Endothelial cell of umbilical vein (primary cell): ENCODE measurements around the gene PEX3. TPM values are rescaled to one million over a fixed set of nuclear protein-coding genes. Genes with fewer than 3 reads are reported as not detected.

Experiments used
- BruUV-seq: library from RNA; stranded (reverse); fragments of 400-500 nt; replicated peaks from 2 replicates; lab custom pipeline; 2021; lab: Mats Ljungman, UMichigan
- CTCF ChIA-PET: fragments of 300-600, 350-600 bp; sonication (Branson Sonifier 250); formaldehyde crosslinking; loops from one replicate; lab custom pipeline; 2021; ENCODE audit warnings: antibody characterized with exemption, inconsistent platforms; lab: Charles Lee
- POLR2A ChIA-PET: fragments of 300-600, 350-600 bp; sonication (Branson Sonifier 250); formaldehyde crosslinking; loops from one replicate; lab custom pipeline; 2021; ENCODE audit warnings: antibody characterized with exemption, inconsistent platforms; lab: Charles Lee
- DNase-seq: peaks from one replicate; pipeline ENCODE4 v3.0.0-alpha.2; 2011; ENCODE audit warnings: low read depth, low spot score
- FAIRE-seq: peaks from 2 replicates; lab custom pipeline; 2011; peaks lifted over from hg19 to GRCh38; lab: Jason Lieb, UNC
- H2AFZ ChIP-seq: 2 replicates; pipeline ENCODE4 v1.6.0; 2012; ENCODE audit warnings: low read depth, low read length, control low read depth, inconsistent platforms
- H3K27ac ChIP-seq: 2 replicates; pipeline ENCODE4 v1.5.1; 2011; ENCODE audit warnings: low read depth, mild to moderate bottlenecking, control low read depth, low read length, moderate library complexity; ENCODE audit not compliant: insufficient read depth
- H3K27me3 ChIP-seq, 2 experiments: 2 replicates each; pipeline versions ENCODE4 v1.6.0 to v1.6.1; 2011; ENCODE audit warnings: low read length in 2 of 2, mixed read lengths in 1 of 2; ENCODE audit not compliant: control insufficient read depth in 2 of 2, insufficient read depth in 2 of 2
- H3K36me3 ChIP-seq, 2 experiments: 2 replicates in 1 of 2; 3 replicates in 1 of 2; pipeline ENCODE4 v1.5.1; 2011; ENCODE audit warnings: low read length in 2 of 2, mild to moderate bottlenecking in 1 of 2, moderate library complexity in 1 of 2; ENCODE audit not compliant: control insufficient read depth in 2 of 2, insufficient read depth in 2 of 2; ENCODE audit errors: extremely low read depth in 1 of 2
- H3K4me1 ChIP-seq: 3 replicates; pipeline ENCODE4 v1.5.1; 2011; ENCODE audit warnings: mild to moderate bottlenecking, low read length; ENCODE audit not compliant: control insufficient read depth, insufficient read depth; ENCODE audit errors: extremely low read depth
- H3K4me2 ChIP-seq: 2 replicates; pipeline ENCODE4 v1.6.1; 2011; ENCODE audit warnings: low read length, control low read depth, mixed read lengths; ENCODE audit not compliant: insufficient read depth
- H3K4me3 ChIP-seq, 3 experiments: fragments of 200-600 bp in 1 of 3; sonication (generic), shearing (Covaris generic) in 1 of 3; replicated peaks in 1 of 3; 2 replicates each; pipeline ENCODE4 v1.5.1; 2011 to 2016; ENCODE audit warnings: control low read depth in 3 of 3, low read length in 3 of 3, mild to moderate bottlenecking in 2 of 3, inconsistent platforms in 1 of 3, low read depth in 1 of 3, moderate library complexity in 1 of 3; ENCODE audit not compliant: insufficient read depth in 1 of 3
- H3K79me2 ChIP-seq: 2 replicates; pipeline ENCODE4 v1.6.0; 2012; ENCODE audit warnings: low read length, inconsistent platforms; ENCODE audit not compliant: control insufficient read depth, insufficient read depth
- H3K9ac ChIP-seq: replicated peaks from 2 replicates; pipeline ENCODE3; 2011; ENCODE audit warnings: low read length, control low read depth; ENCODE audit not compliant: insufficient read depth; ENCODE audit errors: extremely low read depth
- H3K9me1 ChIP-seq: replicated peaks from 3 replicates; pipeline ENCODE4 v1.6.0; 2011; ENCODE audit warnings: mild to moderate bottlenecking, low read length; ENCODE audit not compliant: control insufficient read depth, insufficient read depth; ENCODE audit errors: extremely low read depth
- H3K9me3 ChIP-seq: replicated peaks from 2 replicates; pipeline ENCODE4 v1.5.1; 2012; ENCODE audit warnings: low read length, inconsistent platforms; ENCODE audit not compliant: control insufficient read depth, insufficient read depth
- H4K20me1 ChIP-seq: replicated peaks from 2 replicates; pipeline ENCODE3; 2011; ENCODE audit warnings: mild to moderate bottlenecking, low read length; ENCODE audit not compliant: control insufficient read depth, insufficient read depth; ENCODE audit errors: extremely low read depth
- EZH2 ChIP-seq: IDR thresholded peaks from 2 replicates; pipeline ENCODE4 v1.6.1; 2012; ENCODE audit warnings: borderline replicate concordance, low read depth, mild to moderate bottlenecking, moderate library complexity, low read length, inconsistent platforms; ENCODE audit not compliant: severe bottlenecking
- FOS ChIP-seq: IDR thresholded peaks from 2 replicates; pipeline ENCODE4 v1.6.1; 2011; ENCODE audit warnings: mild to moderate bottlenecking, low read length, moderate library complexity, borderline replicate concordance; ENCODE audit not compliant: insufficient read depth
- MYC ChIP-seq: IDR thresholded peaks from one replicate; pipeline ENCODE4 v1.6.1; 2011; ENCODE audit warnings: mild to moderate bottlenecking, low read depth, low read length
- POLR2A ChIP-seq: IDR thresholded peaks from 2 replicates; pipeline ENCODE4 v1.6.1; 2012; ENCODE audit warnings: low read depth, mild to moderate bottlenecking, control low read depth, low read length
- POLR2AphosphoS5 ChIP-seq: IDR thresholded peaks from 2 replicates; pipeline ENCODE4 v1.6.1; 2012; ENCODE audit warnings: low read depth, mild to moderate bottlenecking, control low read depth, low read length, moderate library complexity; ENCODE audit not compliant: insufficient read depth
- dilution Hi-C: fragments of 300-500 bp; cut with MboI; formaldehyde crosslinking; loops from one replicate; pipeline ENCODE4 v1.15.0; 2019; ENCODE audit warnings: low sequenced_read_pairs; ENCODE audit not compliant: extremely low pct_ligation_motif_present
- intact Hi-C: fragments of 100-400 bp; cut with micrococcal nuclease; formaldehyde crosslinking; loops from one replicate; pipeline ENCODE4 v1.10.0; 2022
- polyA plus RNA-seq, 4 experiments: library from polyadenylated mRNA; depleted of rRNA in 3 of 4; stranded (reverse) in 3 of 4; unstranded in 1 of 4; fragments of >200 nt; gene quantifications; 2 replicates each; pipeline versions ENCODE4 v1.2.1 to v1.2.3, GENCODE V29; 2011 to 2012; ENCODE audit warnings: missing spikeins in 1 of 4
- total RNA-seq: library from RNA; stranded (reverse); gene quantifications from 2 replicates; pipeline ENCODE4 v1.2.3, GENCODE V29; 2021
- TF ChIP-seq, protein P1 (sequence below), 2 donors: IDR thresholded peaks; 1 replicate in 1 of 2; 2 replicates in 1 of 2; pipeline ENCODE4 v1.5.1; 2011; ENCODE audit warnings: low read length in 2 of 2, mild to moderate bottlenecking in 2 of 2, moderate library complexity in 2 of 2, control low read depth in 1 of 2, inconsistent platforms in 1 of 2, low read depth in 1 of 2; ENCODE audit not compliant: insufficient read depth in 1 of 2; ENCODE audit errors: extremely low read depth in 1 of 2
- TF ChIP-seq, protein P2 (sequence below): IDR thresholded peaks from 2 replicates; pipeline ENCODE4 v1.6.1; 2011; ENCODE audit not compliant: insufficient read depth, insufficient read length

The PEX3 gene
- total and polyA plus RNA-seq, 2 donors (not counting 3 experiments of a cell fraction or from before 2014, with no cell fraction given): 8.7 to 21.7 TPM

DNA sequence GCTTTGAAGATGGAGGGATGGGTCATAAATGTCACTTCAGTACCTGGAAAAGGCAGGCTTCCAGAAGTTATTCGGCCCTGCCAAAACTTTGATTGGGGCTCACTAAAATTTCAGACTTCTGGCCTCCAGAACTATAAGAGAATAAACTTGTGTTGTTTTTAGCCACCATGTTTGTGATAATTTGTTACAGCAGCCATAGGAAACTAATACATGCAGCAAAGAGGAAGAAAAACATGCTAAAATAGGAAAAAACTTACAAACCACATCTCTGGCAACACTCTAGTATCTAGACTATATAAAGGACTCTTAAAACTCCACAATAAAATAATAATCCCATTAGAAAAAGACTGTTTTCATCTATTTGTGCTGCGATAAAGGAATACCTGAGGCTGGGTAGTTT lies 9.6 kb upstream of the PEX3 start:
- intact Hi-C loops: no loop called here
- ChIA-PET CTCF (no interaction called here), POLR2A (no interaction called here)
- no peaks in the 10 kb centered on the region for H3K4me1 ChIP-seq
- H2AFZ ChIP-seq: no peak overlapping the region
- no peaks in the 10 kb centered on the region for H3K9me3 ChIP-seq
- H3K27me3 ChIP-seq: no peaks in the 10 kb centered on the region
- no peaks in the 10 kb centered on the region for H4K20me1 ChIP-seq
- no peaks in the 10 kb centered on the region for H3K36me3 ChIP-seq
- TF ChIP-seq EZH2 (no peak), MYC (no peak), POLR2AphosphoS5 (no peak), FOS (no peak)
- no peak overlapping the region for H3K9ac ChIP-seq
- no peak overlapping the region for H3K4me3 ChIP-seq
- FAIRE-seq: no peak
- H3K4me2 ChIP-seq: no peak overlapping the region
- H3K9me1 ChIP-seq: no peaks in the 10 kb centered on the region
- peaks cover 11% of the 10 kb centered on the region for H3K79me2 ChIP-seq
- dilution Hi-C loops: no loop called here
- no peak for DNase-seq
- BruUV-seq: no TSS peak
- no peak overlapping the region for H3K27ac ChIP-seq

DNA sequence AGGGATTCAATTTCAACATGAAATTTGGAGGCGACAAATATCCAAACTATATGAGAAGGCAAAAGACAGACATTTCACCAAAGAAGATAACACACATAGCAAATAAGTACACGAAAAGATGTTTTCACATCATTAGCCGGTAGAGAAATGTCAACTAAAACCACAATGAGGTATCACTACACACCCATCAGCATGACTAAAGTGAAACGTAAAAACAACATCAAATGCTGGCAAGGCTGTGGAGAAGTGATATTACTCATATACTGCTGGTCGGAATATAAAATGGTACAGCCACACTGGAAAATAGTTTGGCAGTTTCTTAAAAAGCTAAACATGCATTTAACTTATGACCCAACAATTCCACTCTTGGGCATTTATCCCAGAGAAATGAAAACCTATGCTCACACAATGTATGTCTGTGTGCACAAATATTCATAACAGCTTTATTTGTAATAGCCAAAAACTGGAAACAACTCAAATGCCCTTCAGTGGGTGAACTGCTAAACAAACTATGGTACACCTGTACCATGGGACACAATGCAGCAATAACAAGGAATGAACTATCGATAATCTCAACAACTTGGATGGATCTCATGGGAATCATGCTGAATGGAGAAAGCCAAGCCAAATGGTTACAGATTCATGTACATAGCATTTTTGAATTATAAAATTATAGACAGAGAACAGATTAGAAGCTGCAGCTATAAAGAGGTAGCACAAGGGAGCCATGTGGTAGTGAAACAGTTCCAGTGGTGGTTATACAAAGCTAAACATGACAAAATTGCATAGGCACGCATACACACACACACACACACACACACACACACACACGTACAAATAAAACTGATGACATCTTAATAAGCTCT lies 8.7 kb upstream of the PEX3 start:
- Histone ChIP-seq H3K27me3 (no peaks in the 10 kb centered on the region), H3K4me3 (no peak overlapping the region), H3K9ac (no peak overlapping the region), H4K20me1 (no peaks in the 10 kb centered on the region), H3K9me1 (no peaks in the 10 kb centered on the region), H2AFZ (no peak overlapping the region), H3K27ac (no peak overlapping the region), H3K4me1 (no peaks in the 10 kb centered on the region), H3K79me2 (peaks cover 15% of the 10 kb centered on the region), H3K9me3 (no peaks in the 10 kb centered on the region), H3K4me2 (no peak overlapping the region), H3K36me3 (no peaks in the 10 kb centered on the region)
- intact Hi-C loops (no loop called here), dilution Hi-C loops (no loop called here)
- FAIRE-seq (no peak), DNase-seq (no peak)
- TF ChIP-seq, protein P1, sequence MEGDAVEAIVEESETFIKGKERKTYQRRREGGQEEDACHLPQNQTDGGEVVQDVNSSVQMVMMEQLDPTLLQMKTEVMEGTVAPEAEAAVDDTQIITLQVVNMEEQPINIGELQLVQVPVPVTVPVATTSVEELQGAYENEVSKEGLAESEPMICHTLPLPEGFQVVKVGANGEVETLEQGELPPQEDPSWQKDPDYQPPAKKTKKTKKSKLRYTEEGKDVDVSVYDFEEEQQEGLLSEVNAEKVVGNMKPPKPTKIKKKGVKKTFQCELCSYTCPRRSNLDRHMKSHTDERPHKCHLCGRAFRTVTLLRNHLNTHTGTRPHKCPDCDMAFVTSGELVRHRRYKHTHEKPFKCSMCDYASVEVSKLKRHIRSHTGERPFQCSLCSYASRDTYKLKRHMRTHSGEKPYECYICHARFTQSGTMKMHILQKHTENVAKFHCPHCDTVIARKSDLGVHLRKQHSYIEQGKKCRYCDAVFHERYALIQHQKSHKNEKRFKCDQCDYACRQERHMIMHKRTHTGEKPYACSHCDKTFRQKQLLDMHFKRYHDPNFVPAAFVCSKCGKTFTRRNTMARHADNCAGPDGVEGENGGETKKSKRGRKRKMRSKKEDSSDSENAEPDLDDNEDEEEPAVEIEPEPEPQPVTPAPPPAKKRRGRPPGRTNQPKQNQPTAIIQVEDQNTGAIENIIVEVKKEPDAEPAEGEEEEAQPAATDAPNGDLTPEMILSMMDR (IDR thresholded peaks at IDR 0.05; ENCODE audit: extremely low read depth in 1 of 2, insufficient read depth in 1 of 2, low read depth in 1 of 2, low read length in 2 of 2): no peak
- TF ChIP-seq POLR2A (no peak), POLR2AphosphoS5 (no peak)
- TF ChIP-seq, protein P2, sequence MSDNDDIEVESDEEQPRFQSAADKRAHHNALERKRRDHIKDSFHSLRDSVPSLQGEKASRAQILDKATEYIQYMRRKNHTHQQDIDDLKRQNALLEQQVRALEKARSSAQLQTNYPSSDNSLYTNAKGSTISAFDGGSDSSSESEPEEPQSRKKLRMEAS: no peak
- POLR2A ChIA-PET: no interaction called here
- CTCF ChIA-PET: interaction anchor here (0.6 to 1.6 kb wide), 2 partner anchors 16 to 55 kb away, joined by 3 read pairs; no protein-coding TSS in a partner anchor
- BruUV-seq: no TSS peak
